Measurements from ENCODE around the gene FBXO34.
"Not testable (repeated sequence)": the region's sequence is repeated elsewhere in the genome, so short reads cannot be mapped to it uniquely, and the experiment has no call there.

FBXO34 gene

GRCh38 chr14:55312379-55313030 is 41.3 kb downstream of the FBXO34 start:
- DNase-seq = not testable (repeated sequence)

DNA sequence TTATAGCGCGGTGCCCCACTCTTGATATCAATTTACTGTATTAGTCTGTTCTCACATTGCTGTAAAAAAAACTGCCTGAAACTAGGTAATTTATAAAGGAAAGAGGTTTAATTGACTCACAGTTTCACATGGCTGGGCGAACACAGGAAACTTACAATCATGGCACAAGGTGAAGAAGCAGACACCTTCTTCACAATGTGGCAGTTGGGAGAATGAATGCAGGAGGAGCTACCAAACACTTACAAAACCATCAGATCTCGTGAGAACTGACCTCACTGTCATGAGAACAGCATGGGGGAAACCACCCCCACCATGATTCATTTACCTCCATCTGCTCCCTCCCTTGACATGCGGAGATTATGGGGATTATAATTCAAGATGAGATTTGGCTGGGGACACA is 42.3 kb downstream of the FBXO34 start:
- no peak for DNase-seq

DNA sequence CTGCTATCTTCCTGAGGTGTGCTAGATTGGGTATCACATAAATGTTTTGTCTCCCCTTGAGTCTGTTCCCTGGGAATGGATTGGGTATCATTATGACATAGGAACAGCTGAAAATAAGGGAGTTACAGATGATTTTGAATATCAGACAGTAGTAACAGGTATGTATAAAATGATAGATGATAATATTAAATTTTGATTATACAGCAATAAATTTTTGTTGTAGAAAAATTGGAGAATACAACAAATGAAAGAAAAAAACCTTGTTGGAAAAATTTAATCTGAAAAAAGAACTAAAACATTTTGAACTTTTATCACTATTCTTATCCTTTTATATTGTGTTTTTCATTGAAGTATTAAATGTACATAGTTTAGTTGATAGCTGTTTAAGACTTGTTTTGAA is 43.2 kb downstream of the FBXO34 start:
- no peak for DNase-seq

GRCh38 chr14:55316564-55316963 is 45.3 kb downstream of the FBXO34 start:
- no peak for DNase-seq

DNA sequence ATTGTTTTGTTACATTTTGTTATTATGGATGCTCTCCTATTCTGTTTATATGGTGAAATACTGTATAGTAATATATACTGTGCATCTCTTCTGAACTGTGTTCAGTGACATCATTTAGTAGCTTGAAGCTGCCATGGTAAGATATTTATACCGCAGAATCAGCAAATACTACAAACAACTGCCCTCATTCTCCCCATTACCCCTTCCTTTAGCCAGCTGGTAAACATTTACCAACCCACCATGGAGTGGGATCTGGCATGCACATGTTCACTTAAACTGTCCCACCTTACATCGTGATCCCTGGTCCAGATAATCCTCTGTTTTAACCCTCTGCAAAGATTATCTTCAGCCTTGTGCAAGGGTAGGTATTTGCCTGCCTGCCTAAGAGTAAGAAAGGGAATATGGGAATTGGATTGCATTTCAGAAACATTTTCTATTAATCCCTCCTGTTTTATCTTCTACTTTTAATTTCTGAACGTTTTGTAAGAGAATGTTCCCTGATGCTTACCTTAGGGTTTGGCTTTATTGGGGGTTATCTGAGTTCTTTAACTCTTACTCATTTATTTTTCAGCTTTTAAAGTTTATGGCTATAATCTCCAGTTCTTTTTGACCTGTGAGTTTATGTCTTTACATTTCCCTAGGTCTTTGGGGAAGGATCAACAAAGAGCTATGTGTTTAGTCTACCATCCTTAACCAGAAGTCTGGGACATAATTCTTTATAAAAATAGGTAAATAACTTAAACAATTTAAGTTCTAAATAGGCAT is 46.5 kb downstream of the FBXO34 start:
- DNase-seq = no peak

DNA sequence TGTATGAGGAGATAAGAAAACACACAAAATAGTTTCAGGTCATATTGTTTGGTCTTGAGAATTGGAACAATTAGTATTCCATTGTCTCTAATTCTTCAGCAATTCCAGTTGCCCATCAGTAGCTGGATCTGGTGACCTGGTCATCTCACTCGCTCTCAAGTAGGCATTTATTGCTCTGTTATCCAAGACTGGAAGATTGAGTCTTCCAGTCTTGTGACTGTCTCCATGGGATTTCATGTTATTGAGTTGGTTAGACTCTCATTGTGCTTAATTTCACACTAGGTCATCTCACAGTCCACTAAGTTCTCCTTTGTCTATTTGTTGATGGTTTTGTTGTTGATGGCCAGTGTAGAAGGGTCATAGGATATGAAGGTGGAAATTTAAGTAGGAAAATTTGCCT is 47.5 kb downstream of the FBXO34 start:
- DNase-seq = no peak

- no peak for DNase-seq
Measured at GRCh38 chr14:55323910-55324309, 52.7 kb downstream of the FBXO34 start.

DNA sequence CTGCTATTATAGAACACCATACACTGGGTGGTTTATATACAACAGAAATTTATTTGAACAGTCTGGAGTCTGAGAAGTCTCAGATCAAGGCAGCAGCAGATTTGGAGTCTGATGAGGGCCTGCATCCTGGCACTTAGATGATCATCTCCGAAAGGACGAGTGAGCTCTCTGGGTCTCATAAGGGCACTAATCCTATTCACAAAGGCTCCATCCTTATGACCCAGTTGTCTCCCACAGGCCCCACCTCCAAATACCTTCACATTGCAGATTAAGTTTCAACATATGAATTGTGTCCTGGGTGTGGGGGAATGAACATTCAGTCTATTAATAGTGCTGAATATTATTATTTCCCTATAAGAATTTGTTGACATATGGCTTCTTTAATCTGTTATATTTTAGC is 53.6 kb downstream of the FBXO34 start:
- DNase-seq = no peak

DNA sequence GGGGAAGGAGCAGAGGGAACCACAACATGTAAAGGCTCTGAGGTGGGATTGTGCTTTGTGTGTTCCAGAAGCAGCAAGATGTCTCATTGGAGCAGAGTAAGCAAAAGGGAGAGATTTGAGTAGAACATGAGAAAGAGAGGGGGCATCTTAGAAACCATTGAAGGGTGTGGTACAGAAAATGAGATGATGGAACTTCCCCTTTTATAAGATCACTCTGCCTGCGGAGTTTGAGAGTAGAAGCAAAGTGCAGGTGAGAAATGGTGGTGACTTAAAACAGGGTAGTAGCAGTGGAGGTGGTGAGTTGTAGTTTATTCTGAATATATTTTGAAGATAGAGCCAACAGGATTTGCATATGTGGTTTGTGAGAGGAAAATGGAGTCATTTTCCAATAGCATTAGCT is 56.0 kb downstream of the FBXO34 start:
- no peak for DNase-seq

GRCh38 chr14:55328317-55328716 is 57.1 kb downstream of the FBXO34 start:
- DNase-seq = no peak

DNA sequence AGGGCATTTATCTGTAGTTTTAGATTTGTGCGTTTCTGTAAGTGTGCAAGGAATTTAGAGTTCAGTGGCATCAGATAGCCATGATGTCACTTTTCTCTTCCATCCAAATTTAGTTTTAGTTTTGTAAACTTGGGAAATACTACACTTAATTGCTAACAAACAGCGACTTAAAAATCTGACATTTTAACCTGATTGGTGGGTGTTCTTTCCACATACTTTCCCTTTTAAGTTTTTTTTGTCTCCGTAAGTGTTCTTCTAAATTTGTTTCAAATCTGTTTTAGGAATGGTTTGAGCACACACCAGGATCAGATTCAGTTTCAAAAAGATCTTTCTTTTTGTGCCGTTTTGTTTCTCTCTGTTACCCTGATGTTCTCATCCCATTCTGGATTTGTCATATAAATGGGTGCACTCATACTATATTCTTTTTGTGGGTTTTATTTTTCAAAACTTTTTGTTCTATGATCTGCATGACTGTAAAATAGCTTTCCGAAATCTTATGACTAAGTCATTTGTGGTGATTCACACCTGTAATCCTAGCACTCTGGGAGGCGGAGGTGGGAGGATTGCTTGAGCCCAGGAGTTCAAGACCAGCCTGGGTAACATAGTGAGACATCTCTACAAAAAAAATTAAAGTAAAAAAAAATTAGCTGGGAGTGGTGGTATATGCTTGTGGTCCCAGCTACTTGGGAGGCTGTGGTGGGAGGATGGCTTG is 58.9 kb downstream of the FBXO34 start:
- DNase-seq = no peak

DNA sequence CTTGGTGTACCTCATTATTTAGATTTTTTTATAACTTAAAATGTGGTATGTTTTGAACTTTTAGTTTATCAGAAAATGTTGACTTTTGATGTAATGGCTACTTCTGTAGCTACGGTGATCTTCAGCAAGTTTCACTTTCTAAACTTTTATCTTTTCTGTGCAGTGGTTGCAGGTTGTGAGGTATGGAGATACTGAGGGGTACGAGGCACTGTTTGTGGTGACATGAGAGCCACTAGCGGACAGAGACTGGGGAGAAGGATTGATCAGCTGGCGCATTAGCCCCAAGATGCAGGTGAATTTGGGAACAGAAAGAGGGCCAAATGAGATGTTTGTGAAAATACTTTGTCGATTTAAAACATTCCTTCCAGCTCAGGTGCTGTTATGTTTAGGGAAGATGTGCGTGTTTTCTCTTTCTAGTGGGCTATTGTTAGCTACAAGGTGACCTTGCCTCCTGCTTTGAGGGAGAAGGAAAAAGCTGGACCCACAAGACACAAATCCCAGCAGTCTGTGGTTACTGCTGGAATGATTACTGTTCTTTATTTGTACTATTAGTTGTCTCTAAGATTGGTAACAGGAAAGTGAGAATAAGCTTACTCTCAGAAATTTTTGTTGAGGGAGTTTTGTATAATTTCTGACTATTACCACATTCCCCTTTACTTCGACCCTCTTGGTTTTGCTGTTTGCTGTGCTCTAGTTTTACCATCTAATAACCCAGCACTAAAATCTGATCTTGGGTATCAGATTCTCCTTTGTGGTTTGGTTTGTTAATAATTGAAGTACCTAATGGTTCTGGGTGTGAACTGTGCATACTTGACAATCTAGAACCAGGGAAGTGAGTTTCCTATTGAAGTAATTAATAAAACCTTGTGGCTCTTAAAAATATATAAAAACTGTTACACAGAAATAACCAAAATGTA is 61.7 kb downstream of the FBXO34 start:
- DNase-seq = peak; percentile 9

GRCh38 chr14:55333711-55334485 is 62.7 kb downstream of the FBXO34 start:
- DNase-seq = no peak

DNA sequence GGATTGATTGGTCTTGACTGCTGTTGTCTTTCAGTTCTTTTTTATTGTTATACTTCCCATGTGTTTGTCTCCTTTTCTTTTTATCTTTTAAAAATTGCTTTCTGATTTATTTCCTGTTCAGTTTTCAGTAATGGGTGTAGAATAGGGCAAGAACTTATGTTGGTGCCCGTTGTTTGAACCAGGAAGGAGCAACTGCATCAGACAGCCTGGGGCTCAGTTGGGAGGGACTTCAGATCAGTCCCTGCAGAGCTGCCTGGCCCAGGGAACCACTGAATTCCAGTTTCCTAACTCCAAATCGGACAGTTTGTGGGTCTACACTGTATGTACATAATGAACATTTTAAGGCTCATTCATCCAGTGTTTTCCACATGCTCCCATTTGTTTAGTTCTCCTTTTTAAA is 64.9 kb downstream of the FBXO34 start:
- no peak for DNase-seq

- DNase-seq = no peak
Measured at GRCh38 chr14:55336691-55337090, 65.5 kb downstream of the FBXO34 start.

GRCh38 chr14:55339770-55340169 is 68.5 kb downstream of the FBXO34 start:
- DNase-seq = peak; percentile 8

- DNase-seq = peak; percentile 44
Measured at GRCh38 chr14:55340482-55340881, 69.3 kb downstream of the FBXO34 start.

DNA sequence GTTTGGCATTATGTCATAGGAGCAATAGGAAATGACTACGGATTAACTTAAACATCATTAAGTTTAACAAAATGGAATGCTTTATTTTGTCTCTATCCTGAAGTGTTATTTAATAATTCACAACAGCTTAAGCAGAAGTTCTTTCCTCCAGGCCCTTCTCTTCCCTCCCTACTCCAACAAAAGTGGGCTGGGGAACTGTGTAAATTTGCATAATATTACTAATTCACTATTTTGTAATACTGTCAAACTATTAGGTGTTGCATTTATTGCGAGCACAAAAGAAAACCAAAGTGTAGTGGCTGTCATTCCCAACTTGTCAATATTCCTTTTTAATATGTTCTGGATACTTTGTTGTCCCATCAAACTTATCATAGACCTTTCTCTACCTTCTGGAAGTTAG is 70.6 kb downstream of the FBXO34 start:
- DNase-seq = no peak

DNA sequence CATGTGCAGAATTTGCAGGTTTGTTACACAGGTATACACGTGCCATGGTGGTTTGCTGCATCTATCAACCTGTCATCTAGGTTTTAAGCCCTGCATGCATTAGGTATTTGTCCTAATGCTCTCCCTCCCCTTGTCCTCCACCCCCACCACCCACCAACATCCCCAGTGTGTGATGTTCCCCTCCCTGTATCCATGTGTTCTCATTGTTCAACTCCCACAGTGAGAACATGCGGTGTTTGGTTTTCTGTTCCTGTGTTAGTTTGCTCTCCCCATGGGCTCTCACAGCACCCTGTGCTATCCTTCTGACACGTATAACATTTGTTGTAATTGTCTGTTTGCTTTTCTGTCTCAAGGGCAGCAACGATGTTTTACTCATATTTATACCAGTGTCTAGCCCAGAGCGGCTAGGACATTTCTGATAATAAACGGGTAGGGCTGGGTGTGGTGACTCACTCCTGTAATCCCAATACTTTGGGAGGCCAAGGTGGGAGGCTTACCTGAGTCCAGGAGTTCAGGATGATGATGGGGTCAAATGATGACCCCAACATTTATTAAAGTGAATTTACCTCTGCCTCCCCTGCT is 73.5 kb downstream of the FBXO34 start:
- peak; percentile 32 for DNase-seq

DNA sequence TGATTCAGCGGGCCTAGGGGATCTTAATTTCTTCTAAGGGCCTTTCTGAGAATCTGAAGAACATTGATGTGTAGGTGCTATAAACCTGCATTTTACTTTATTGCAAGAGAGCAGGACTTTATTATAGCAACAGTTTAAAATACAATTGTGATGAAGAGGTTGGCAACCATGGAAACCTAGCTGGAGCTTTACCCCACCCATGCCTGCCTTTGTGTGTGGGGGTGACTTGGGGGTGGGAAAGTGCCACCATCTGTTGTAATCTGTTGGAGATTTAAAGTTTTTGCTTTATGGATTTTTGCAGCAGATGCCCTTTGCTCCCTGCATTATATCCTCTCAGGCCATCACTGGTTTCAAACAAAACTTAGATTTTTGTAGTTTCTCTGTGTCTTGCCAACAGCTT is 75.8 kb downstream of the FBXO34 start:
- DNase-seq = no peak

DNA sequence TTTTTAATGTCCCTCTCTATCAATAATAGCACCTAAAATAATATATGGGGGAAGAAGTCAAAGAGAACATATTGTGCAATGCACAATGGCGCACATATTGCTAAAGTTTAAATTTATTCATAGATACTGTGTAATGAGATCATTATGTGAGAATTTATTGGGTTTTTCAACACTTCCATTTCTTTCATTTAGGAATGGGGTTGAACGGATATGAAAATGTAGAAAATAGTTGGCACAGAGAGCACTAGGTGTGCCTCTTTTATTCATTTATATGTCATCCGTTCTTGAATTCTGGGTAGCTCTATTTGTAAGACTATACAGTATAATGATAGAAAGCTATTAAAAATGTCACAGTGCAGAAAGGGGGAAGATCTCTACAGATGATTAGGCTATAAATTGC is 76.5 kb downstream of the FBXO34 start:
- DNase-seq = no peak
